CD14-positive monocyte (primary cell): Measurements from ENCODE around the gene VAV2. TPM values are rescaled to one million over a fixed set of nuclear protein-coding genes. Genes with fewer than 3 reads are reported as not detected.

Experiments used
- DNase-seq, 3 donors: peaks; one replicate each; pipeline ENCODE4 v3.0.0-alpha.2; 2011 to 2022
- H2AFZ ChIP-seq: 2 replicates; pipeline ENCODE4 v1.6.0; 2012; ENCODE audit warnings: mild to moderate bottlenecking, low read depth, low read length, inconsistent platforms; ENCODE audit not compliant: insufficient read depth, poor library complexity, severe bottlenecking
- H3K27ac ChIP-seq, 2 donors: 1 replicate in 1 of 2; 2 replicates in 1 of 2; pipeline ENCODE4 v1.5.1; 2012 to 2013; ENCODE audit warnings: low read length in 2 of 2, control low read depth in 1 of 2, inconsistent platforms in 1 of 2, low read depth in 1 of 2, mild to moderate bottlenecking in 1 of 2
- H3K27me3 ChIP-seq, 2 donors: one replicate each; pipeline versions ENCODE4 v1.6.0 to v1.6.1; 2011 to 2013; ENCODE audit warnings: low read length in 2 of 2; ENCODE audit not compliant: control insufficient read depth in 2 of 2, insufficient read depth in 2 of 2
- H3K36me3 ChIP-seq, 2 donors: replicated peaks in 1 of 2; 1 replicate in 1 of 2; 2 replicates in 1 of 2; pipeline versions ENCODE4 v1.5.1 to v1.6.1; 2012 to 2013; ENCODE audit warnings: low read length in 2 of 2, control low read depth in 1 of 2, inconsistent platforms in 1 of 2, mild to moderate bottlenecking in 1 of 2; ENCODE audit not compliant: insufficient read depth in 2 of 2, control insufficient read depth in 1 of 2
- H3K4me1 ChIP-seq, 2 donors: 1 replicate in 1 of 2; 2 replicates in 1 of 2; pipeline versions ENCODE4 v1.5.1 to v1.6.1; 2012 to 2013; ENCODE audit warnings: low read length in 2 of 2, control low read depth in 1 of 2, inconsistent platforms in 1 of 2, mild to moderate bottlenecking in 1 of 2, moderate library complexity in 1 of 2; ENCODE audit not compliant: insufficient read depth in 2 of 2, control insufficient read depth in 1 of 2
- H3K4me2 ChIP-seq: replicated peaks from 2 replicates; pipeline ENCODE3; 2012; ENCODE audit warnings: low read length, moderate library complexity, mild to moderate bottlenecking; ENCODE audit not compliant: poor library complexity, severe bottlenecking; ENCODE audit errors: extremely low read depth
- H3K4me3 ChIP-seq, 3 experiments: fragments of 200-600 bp in 1 of 3; sonication (generic) in 1 of 3; replicated peaks in 1 of 3; 1 replicate in 2 of 3; 2 replicates in 1 of 3; pipeline ENCODE4 v1.5.1; 2011 to 2013; ENCODE audit warnings: low read length in 3 of 3, mild to moderate bottlenecking in 3 of 3, control low read depth in 2 of 3, low read depth in 2 of 3, inconsistent platforms in 1 of 3, moderate library complexity in 1 of 3
- H3K79me2 ChIP-seq: 2 replicates; pipeline ENCODE4 v1.6.0; 2012; ENCODE audit warnings: mild to moderate bottlenecking, control low read depth, inconsistent platforms, low read length, moderate library complexity; ENCODE audit not compliant: insufficient read depth
- H3K9ac ChIP-seq: 2 replicates; pipeline ENCODE4 v1.6.0; 2017; ENCODE audit warnings: low read length, mild to moderate bottlenecking; ENCODE audit not compliant: insufficient read depth, poor library complexity, severe bottlenecking
- H3K9me3 ChIP-seq, 2 donors: replicated peaks in 1 of 2; 1 replicate in 1 of 2; 2 replicates in 1 of 2; pipeline versions ENCODE4 v1.5.1 to v1.6.1; 2012 to 2013; ENCODE audit warnings: low read length in 2 of 2, control low read depth in 1 of 2; ENCODE audit not compliant: control insufficient read depth in 1 of 2, insufficient read depth in 1 of 2
- H4K20me1 ChIP-seq: 2 replicates; pipeline ENCODE4 v1.6.0; 2012; ENCODE audit warnings: mild to moderate bottlenecking, low read length, control low read depth, moderate library complexity; ENCODE audit not compliant: insufficient read depth
- H3K27ac Mint-ChIP-seq, 7 donors: one replicate each; pipeline ENCODE4 v1.8.0; 2020; ENCODE audit warnings: mild to moderate bottlenecking in 7 of 7, mixed read lengths in 7 of 7, moderate library complexity in 6 of 7, inconsistent platforms in 2 of 7
- H3K27me3 Mint-ChIP-seq, 3 donors: one replicate each; pipeline ENCODE4 v1.8.0; 2021 to 2022; ENCODE audit warnings: low read depth in 3 of 3, mild to moderate bottlenecking in 3 of 3, mixed read lengths in 3 of 3, moderate library complexity in 3 of 3, inconsistent platforms in 1 of 3
- H3K36me3 Mint-ChIP-seq, 2 donors: one replicate each; pipeline ENCODE4 v1.8.0; 2020; ENCODE audit warnings: mixed read lengths in 2 of 2, inconsistent platforms in 1 of 2, mild to moderate bottlenecking in 1 of 2
- H3K4me1 Mint-ChIP-seq: one replicate; pipeline ENCODE4 v1.8.0; 2020; ENCODE audit warnings: mild to moderate bottlenecking, mixed read lengths
- H3K4me3 Mint-ChIP-seq, 2 donors: one replicate each; pipeline ENCODE4 v1.8.0; 2020; ENCODE audit warnings: mild to moderate bottlenecking in 2 of 2, mixed read lengths in 2 of 2, moderate library complexity in 1 of 2
- H3K9me3 Mint-ChIP-seq, 7 donors: one replicate each; pipeline ENCODE4 v1.8.0; 2020 to 2022; ENCODE audit warnings: mixed read lengths in 7 of 7, mild to moderate bottlenecking in 6 of 7, moderate library complexity in 6 of 7, inconsistent platforms in 2 of 7
- WGBS: methylation state at CpG from one replicate; pipeline ENCODE4 v1.1.5; 2013; ENCODE audit warnings: missing lambda C conversion rate; ENCODE audit not compliant: insufficient coverage; 5-methylcytosine and 5-hydroxymethylcytosine counted together
- intact Hi-C, 2 donors: fragments of 100-400 bp; cut with micrococcal nuclease; formaldehyde crosslinking; loops; one replicate each; pipeline versions ENCODE4 v1.15.0 to v1.15.1; 2023
- polyA plus RNA-seq, 3 donors: library from polyadenylated mRNA; depleted of rRNA in 1 of 3; unstranded in 2 of 3; stranded (reverse) in 1 of 3; fragments of 300-500 nt in 2 of 3; fragments of >200 nt in 1 of 3; fragmentation: Illumina TruSeq in 2 of 3; gene quantifications; 1 replicate in 2 of 3; 2 replicates in 1 of 3; pipeline ENCODE4 v1.2.3, GENCODE V29; 2012 to 2021
- TF ChIP-seq, protein P1 (sequence below): fragments of 200-600 bp; IDR thresholded peaks from one replicate; pipeline ENCODE4 v1.8.0; 2022; ENCODE audit warnings: antibody characterized with exemption, mild to moderate bottlenecking

Gene VAV2
- polyA plus RNA-seq, 3 donors: 2.3 to 13.6 (median 2.3) TPM

DNA sequence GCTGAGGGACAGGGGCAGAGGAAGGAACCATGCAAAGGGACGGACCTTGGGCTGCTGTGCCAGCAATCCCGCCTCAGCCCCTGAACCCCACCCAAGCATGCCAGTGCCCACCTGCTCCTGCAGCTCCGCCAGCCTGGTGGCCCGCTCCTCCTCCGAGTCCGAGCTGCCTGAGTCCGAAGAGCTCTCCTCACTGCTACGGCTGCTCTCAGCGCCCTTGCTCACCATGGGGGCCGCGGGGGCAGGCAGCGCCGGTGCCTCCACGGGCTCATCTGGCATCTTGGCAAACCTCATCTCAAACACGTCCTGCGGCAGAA is 49.5 kb upstream of the VAV2 start:
- WGBS: 87% methylated on average over 16 of the region's 16 CpGs

GRCh38 chr9:134040781-134041648 is 48.9 kb upstream of the VAV2 start:
- Histone ChIP-seq H3K4me2 (no peak overlapping the region), H3K79me2 (peaks cover 4% of the 10 kb centered on the region), H2AFZ (no peak overlapping the region), H4K20me1 (peaks cover 75% of the 10 kb centered on the region), H3K4me1 (peaks cover 0 to 8% of the 10 kb centered on the region in 2 donors), H3K9ac (no peak overlapping the region), H3K36me3 (peaks cover 75 to 93% of the 10 kb centered on the region in 2 donors), H3K27ac (no peak overlapping the region), H3K27me3 (no peaks in the 10 kb centered on the region), H3K4me3 (no peak overlapping the region), H3K9me3 (no peaks in the 10 kb centered on the region)
- H3K4me1 Mint-ChIP-seq: peaks cover 18% of the 10 kb centered on the region
- DNase-seq: no peak
- peaks cover 77 to 95% of the 10 kb centered on the region in 2 donors for H3K36me3 Mint-ChIP-seq
- H3K4me3 Mint-ChIP-seq: no peak overlapping the region
- H3K27me3 Mint-ChIP-seq: peaks cover 0 to 2% (median 2%) of the 10 kb centered on the region in 3 donors
- H3K9me3 Mint-ChIP-seq: peaks cover 0 to 2% (median 0%) of the 10 kb centered on the region in 7 donors
- peak overlapping the region in 4 of 7 donors; percentile 25 to 69 (median 52) for H3K27ac Mint-ChIP-seq
- intact Hi-C loops: no loop called here
- TF ChIP-seq, protein P1, sequence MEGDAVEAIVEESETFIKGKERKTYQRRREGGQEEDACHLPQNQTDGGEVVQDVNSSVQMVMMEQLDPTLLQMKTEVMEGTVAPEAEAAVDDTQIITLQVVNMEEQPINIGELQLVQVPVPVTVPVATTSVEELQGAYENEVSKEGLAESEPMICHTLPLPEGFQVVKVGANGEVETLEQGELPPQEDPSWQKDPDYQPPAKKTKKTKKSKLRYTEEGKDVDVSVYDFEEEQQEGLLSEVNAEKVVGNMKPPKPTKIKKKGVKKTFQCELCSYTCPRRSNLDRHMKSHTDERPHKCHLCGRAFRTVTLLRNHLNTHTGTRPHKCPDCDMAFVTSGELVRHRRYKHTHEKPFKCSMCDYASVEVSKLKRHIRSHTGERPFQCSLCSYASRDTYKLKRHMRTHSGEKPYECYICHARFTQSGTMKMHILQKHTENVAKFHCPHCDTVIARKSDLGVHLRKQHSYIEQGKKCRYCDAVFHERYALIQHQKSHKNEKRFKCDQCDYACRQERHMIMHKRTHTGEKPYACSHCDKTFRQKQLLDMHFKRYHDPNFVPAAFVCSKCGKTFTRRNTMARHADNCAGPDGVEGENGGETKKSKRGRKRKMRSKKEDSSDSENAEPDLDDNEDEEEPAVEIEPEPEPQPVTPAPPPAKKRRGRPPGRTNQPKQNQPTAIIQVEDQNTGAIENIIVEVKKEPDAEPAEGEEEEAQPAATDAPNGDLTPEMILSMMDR: no peak
- 61% methylated on average over 20 of the region's 21 CpGs for WGBS

More for the DNA sequence above, 49.5 kb upstream of the VAV2 start:
- H4K20me1 ChIP-seq: peaks cover 78% of the 10 kb centered on the region
- H3K9me3 ChIP-seq: no peaks in the 10 kb centered on the region
- H3K4me3 ChIP-seq: no peak overlapping the region
- H3K36me3 Mint-ChIP-seq: peaks cover 76 to 95% of the 10 kb centered on the region in 2 donors
- H3K36me3 ChIP-seq: peaks cover 75 to 93% of the 10 kb centered on the region in 2 donors
- peaks cover 0 to 2% (median 2%) of the 10 kb centered on the region in 3 donors for H3K27me3 Mint-ChIP-seq
- intact Hi-C loops: no loop called here
- H3K9ac ChIP-seq: no peak overlapping the region
- H3K4me1 Mint-ChIP-seq: peaks cover 18% of the 10 kb centered on the region
- no peak overlapping the region for H3K4me2 ChIP-seq
- peaks cover 0 to 2% (median 0%) of the 10 kb centered on the region in 7 donors for H3K9me3 Mint-ChIP-seq
- H3K27me3 ChIP-seq: no peaks in the 10 kb centered on the region
- no peak overlapping the region for H3K27ac ChIP-seq
- H3K4me3 Mint-ChIP-seq: no peak overlapping the region
- H2AFZ ChIP-seq: no peak overlapping the region
- peaks cover 0 to 8% of the 10 kb centered on the region in 2 donors for H3K4me1 ChIP-seq
- TF ChIP-seq, protein P1: no peak
- H3K79me2 ChIP-seq: peaks cover 10% of the 10 kb centered on the region
- DNase-seq: no peak
- no peak overlapping the region for H3K27ac Mint-ChIP-seq
